LNCAP (cell line): Measurements from ENCODE around the gene IFITM2.

Experiments
- CTCF ChIP-seq: fragments of 450-650 bp; IDR thresholded peaks from 2 replicates; pipeline ENCODE4 v1.5.1; 2017; ENCODE audit warnings: mild to moderate bottlenecking

The IFITM2 gene

GRCh38 chr11:316891-317301, 9.3 kb downstream of the IFITM2 start:
- no peak for TF ChIP-seq CTCF

GRCh38 chr11:324156-324555, 16.5 kb downstream of the IFITM2 start:
- no peak for TF ChIP-seq CTCF

GRCh38 chr11:325796-326591, 18.4 kb downstream of the IFITM2 start:
- TF ChIP-seq CTCF: no peak

- TF ChIP-seq CTCF: no peak
Observed at GRCh38 chr11:326592-326841, 18.9 kb downstream of the IFITM2 start.

- TF ChIP-seq CTCF: no peak
Observed at GRCh38 chr11:326842-327580, 19.4 kb downstream of the IFITM2 start.

- no peak for TF ChIP-seq CTCF
Observed at GRCh38 chr11:327581-327923, 19.9 kb downstream of the IFITM2 start.

GRCh38 chr11:328012-328411, 20.4 kb downstream of the IFITM2 start:
- TF ChIP-seq CTCF: no peak

- no peak for TF ChIP-seq CTCF
Observed at GRCh38 chr11:329886-330253, 22.3 kb downstream of the IFITM2 start.
